ENCODE measurements around the gene CDYL. TPM values are rescaled to one million over a fixed set of nuclear protein-coding genes. Genes with fewer than 3 reads are reported as not detected.
"Not testable (repeated sequence)": the region's sequence is repeated elsewhere in the genome, so short reads cannot be mapped to it uniquely, and the experiment has no call there.

Gene CDYL
- total and polyA plus RNA-seq, 2 of the 4 experiments (the other 2 are of a cell fraction) = 14.2 to 92.1 TPM

DNA sequence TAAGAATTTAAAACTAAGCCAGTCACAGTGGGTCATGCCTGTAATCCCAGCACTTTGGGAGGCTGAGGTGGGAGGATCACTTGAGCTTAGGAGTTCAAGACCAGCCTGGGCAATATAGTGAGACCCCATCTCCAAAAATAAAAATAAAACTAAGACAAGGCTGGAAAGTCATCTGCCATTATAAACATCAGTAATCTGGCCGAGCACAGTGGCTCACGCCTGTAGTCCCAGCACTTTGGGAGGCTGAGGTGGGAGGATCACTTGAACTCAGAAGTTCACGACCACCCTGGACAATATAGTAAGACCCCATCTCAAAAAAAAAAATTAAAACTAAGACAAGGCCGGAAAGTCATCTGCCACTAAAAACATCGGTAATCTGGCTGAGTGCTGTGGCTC is 228.8 kb downstream of the CDYL start:
- H4K91ac ChIP-seq (ENCODE audit: insufficient read depth, low read depth, low read length); H3K27ac ChIP-seq (ENCODE audit: insufficient read depth, low read length); ATAC-seq (ENCODE audit: low read depth); H3K4me3 ChIP-seq (ENCODE audit: insufficient read depth, low read depth, low read length); DNase-seq; H3K4me1 ChIP-seq (ENCODE audit: control insufficient read depth, insufficient read depth, low read length); H3K4ac ChIP-seq (ENCODE audit: low read depth, low read length); H2BK20ac ChIP-seq (ENCODE audit: low read depth, low read length); H3K14ac ChIP-seq (replicated peaks; ENCODE audit: low read depth, low read length); H3K23ac ChIP-seq (ENCODE audit: low read depth, low read length); H2AFZ ChIP-seq (replicated peaks; ENCODE audit: low read length, poor library complexity); BruUV-seq (replicated peaks); H3K4me2 ChIP-seq (ENCODE audit: low read depth, low read length); H3K9me1 ChIP-seq (ENCODE audit: insufficient read depth, low read length); H3K27me3 ChIP-seq (ENCODE audit: control insufficient read depth, insufficient read depth, low read length); H3K18ac ChIP-seq (ENCODE audit: low read depth, low read length); H2BK120ac ChIP-seq (ENCODE audit: low read depth, low read length); H2AK9ac ChIP-seq (replicated peaks; ENCODE audit: low read depth, low read length, poor library complexity); in situ Hi-C loops (cut with MboI; ENCODE audit: low sequenced_read_pairs); H3K9me3 ChIP-seq (ENCODE audit: control insufficient read depth, insufficient read depth, low read length); H3K79me1 ChIP-seq (ENCODE audit: low read depth in 1 of 2, low read length in 2 of 2); POLR2A ChIA-PET (ENCODE audit: unreplicated experiment); dilution Hi-C loops (cut with HindIII; ENCODE audit: low sequenced_read_pairs, unreplicated experiment); H3K56ac ChIP-seq (ENCODE audit: extremely low read depth, insufficient read depth, low read length); H4K20me1 ChIP-seq (ENCODE audit: insufficient read depth, low read length); H2BK5ac ChIP-seq (ENCODE audit: low read depth, low read length, poor library complexity, severe bottlenecking); H3K36me3 ChIP-seq (ENCODE audit: control insufficient read depth, insufficient read depth, low read length); H3K9ac ChIP-seq (ENCODE audit: low read depth, low read length); H4K5ac ChIP-seq (ENCODE audit: low read depth, low read length); intact Hi-C loops (cut with micrococcal nuclease); H2BK15ac ChIP-seq (ENCODE audit: low read depth, low read length); CTCF ChIA-PET: not testable (repeated sequence)
- Histone ChIP-seq H2AK5ac (ENCODE audit: low read depth, low read length) (0 out of 2 replicates have a peak overlapping the region, but pooled peaks have one; percentile 33), H4K8ac (ENCODE audit: low read depth in 2 of 2, low read length in 2 of 2) (peak overlapping the region in 1 of 2 experiments; percentile 92; a peak in 2 of 4 replicates)
- WGBS, 2 experiments (ENCODE audit: extremely low coverage in 2 of 2, insufficient read length in 1 of 2) = no CpG with 5 or more reads among the region's 5 CpGs

Other genes with a start within 250 kb of the CDYL start
- 19.7 and 22.2 TPM in 2 replicates for gene RPP40, start 227.6 kb downstream of the CDYL start, total RNA-seq (2012; rRNA removed)
- 6.6 and 8.1 TPM in 2 replicates for gene RPP40, start 227.6 kb downstream of the CDYL start, polyA plus RNA-seq (2012; rRNA removed)

All from IMR-90 (cell line).